H1 (cell line): ENCODE results near the gene ZNF611. TPM values are rescaled to one million over a fixed set of nuclear protein-coding genes. Genes with fewer than 3 reads are reported as not detected.

ENCODE experiments used
- ATF2 ChIP-seq: IDR thresholded peaks from 2 replicates; pipeline ENCODE4 v1.6.1; 2012; ENCODE audit warnings: low read length, inconsistent platforms
- GABPA ChIP-seq: IDR thresholded peaks from 2 replicates; pipeline ENCODE4 v1.6.1; 2011; ENCODE audit warnings: mild to moderate bottlenecking, low read length, moderate library complexity, borderline replicate concordance; ENCODE audit not compliant: insufficient read depth
- RBBP5 ChIP-seq: IDR thresholded peaks from 2 replicates; pipeline ENCODE4 v1.7.1; 2012; ENCODE audit warnings: low read depth, mild to moderate bottlenecking, inconsistent platforms, low read length, moderate library complexity, borderline replicate concordance
- RNF2 ChIP-seq: fragments of 200-900, 300-1000 bp; sonication (generic); IDR thresholded peaks from 2 replicates; pipeline ENCODE4 v1.7.1; 2016; ENCODE audit warnings: borderline replicate concordance, low read depth, mild to moderate bottlenecking, antibody characterized with exemption, low read length; ENCODE audit not compliant: poor library complexity, severe bottlenecking; ENCODE audit errors: missing control alignments
- polyA plus RNA-seq, 7 experiments: library from polyadenylated mRNA; depleted of rRNA in 3 of 7; stranded (reverse) in 5 of 7; unstranded in 2 of 7; fragments of >200 nt in 5 of 7; fragments of 200-250 nt in 2 of 7; gene quantifications; 1 replicate in 5 of 7; 2 replicates in 1 of 7; 4 replicates in 1 of 7; pipeline versions ENCODE4 v1.2.1 to v1.2.3, GENCODE V29; 2011 to 2013; ENCODE audit warnings: missing spikeins in 2 of 7, mixed read lengths in 2 of 7
- total RNA-seq: library from RNA; stranded (reverse); fragmentation: NEBNext Ultra II Directional; extraction: Animal tissue kit (Norgen Biotek cat#: 25700); gene quantifications from 2 replicates; pipeline ENCODE4 v1.2.1, GENCODE V29; 2021

Gene ZNF611
- total and polyA plus RNA-seq, 2 of the 8 experiments (the other 6 are each of a cell fraction or from before 2014, with no cell fraction given), result 1.9 to 19.0 TPM

- TF ChIP-seq RBBP5 (no peak), GABPA (no peak), RNF2 (no peak), ATF2 (no peak)
Observed at GRCh38 chr19:52743091-52743490, 8.2 kb upstream of the ZNF611 start (continued).
